GM21717 (cell line): ENCODE results near the gene KRTAP3-2.
"Not testable (repeated sequence)": the region's sequence is repeated elsewhere in the genome, so short reads cannot be mapped to it uniquely, and the experiment has no call there.

ENCODE experiments used
- ATAC-seq: cut with Tn5 transposase; IDR thresholded peaks from one replicate; pipeline ENCODE4 v1.9.1; 2021; ENCODE audit warnings: mild to moderate bottlenecking, moderate library complexity; ENCODE audit not compliant: unreplicated experiment

KRTAP3-2 gene

DNA sequence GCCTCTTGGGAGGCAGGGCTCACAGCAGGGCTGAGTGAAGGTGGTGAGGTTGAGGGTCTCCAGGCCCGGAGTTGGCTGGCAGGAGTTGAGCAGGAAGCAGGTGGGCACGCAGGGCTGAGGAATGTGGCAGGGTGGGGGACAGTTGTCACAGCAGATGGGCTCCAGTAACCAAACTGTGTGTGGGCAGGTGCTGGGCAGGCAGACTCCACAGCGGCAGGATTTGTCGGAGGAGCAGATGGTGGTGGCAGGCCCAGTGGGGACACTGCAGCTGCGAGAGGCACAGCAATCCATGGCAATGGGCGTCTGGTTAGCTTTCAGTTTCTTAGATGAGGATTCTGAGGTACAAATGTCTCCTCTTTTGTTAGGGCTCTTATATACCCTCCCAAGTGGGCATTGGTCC is at the start of gene KRTAP3-2:
TSS of gene KRTAP3-2 (minus strand) at position 344 of the 400 bp plus-strand sequence. CDS start at position 291, 53 bp downstream.
- not testable (repeated sequence) for ATAC-seq

- no peak for ATAC-seq
These were observed 49.4 kb upstream of the KRTAP3-2 start for GRCh38 chr17:41049110-41049509.

DNA sequence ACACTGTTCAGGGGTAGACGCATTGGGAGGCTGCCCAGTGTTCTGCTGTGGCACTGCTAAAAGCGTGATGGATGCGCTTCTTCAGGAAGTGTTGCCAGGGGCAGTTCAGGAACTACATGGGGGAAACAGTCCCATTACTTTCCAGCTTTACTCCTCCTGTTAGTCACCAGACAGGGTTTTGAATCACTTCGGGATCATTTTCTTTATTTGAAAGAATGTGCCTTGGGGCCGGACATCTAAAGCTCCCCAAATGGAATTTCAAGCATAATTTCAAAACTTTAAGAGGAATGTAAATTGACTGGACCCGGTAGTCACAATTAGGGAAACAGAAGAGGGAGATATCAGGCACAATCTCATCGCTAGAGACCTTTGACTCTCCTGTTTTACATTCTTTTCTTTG is 48.7 kb upstream of the KRTAP3-2 start:
- no peak for ATAC-seq

- not testable (repeated sequence) for ATAC-seq
These were observed 47.2 kb upstream of the KRTAP3-2 start, which contains the start of gene KRTAP2-1 for GRCh38 chr17:41046735-41047465. Gene KRTAP2-1 (minus strand): TSS chr17:41047316. CDS start chr17:41047267, 49 bp downstream.

- no peak for ATAC-seq
These were observed 43.2 kb upstream of the KRTAP3-2 start for GRCh38 chr17:41042953-41043352.

- not testable (repeated sequence) for ATAC-seq
These were observed 41.3 kb upstream of the KRTAP3-2 start, which contains the start of gene KRTAP1-1 for GRCh38 chr17:41040783-41041571. Gene KRTAP1-1 (minus strand): TSS chr17:41041450. CDS start chr17:41041397, 53 bp downstream.

DNA sequence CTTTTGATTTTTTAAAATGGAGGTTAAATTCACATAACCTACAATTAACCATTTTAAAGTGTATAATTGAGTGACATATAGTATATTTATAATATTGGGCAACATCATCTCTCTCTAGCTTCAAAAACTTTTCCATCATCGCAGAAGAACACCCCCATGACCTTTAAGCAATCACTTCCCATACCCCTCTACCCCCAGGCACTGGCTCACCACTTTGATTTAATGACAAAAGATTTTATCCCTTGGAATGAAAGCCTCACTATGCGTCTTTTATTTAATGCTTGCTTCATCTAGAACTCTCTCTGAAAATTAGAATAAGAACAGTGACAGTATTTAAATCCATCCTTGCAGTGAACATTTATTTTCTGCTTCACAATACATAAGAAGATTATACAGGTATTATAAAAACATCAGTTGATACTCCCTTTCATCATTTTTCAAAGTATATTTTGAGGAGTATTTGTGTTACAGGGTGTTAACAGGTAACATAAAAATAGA is 38.2 kb upstream of the KRTAP3-2 start:
- no peak for ATAC-seq

DNA sequence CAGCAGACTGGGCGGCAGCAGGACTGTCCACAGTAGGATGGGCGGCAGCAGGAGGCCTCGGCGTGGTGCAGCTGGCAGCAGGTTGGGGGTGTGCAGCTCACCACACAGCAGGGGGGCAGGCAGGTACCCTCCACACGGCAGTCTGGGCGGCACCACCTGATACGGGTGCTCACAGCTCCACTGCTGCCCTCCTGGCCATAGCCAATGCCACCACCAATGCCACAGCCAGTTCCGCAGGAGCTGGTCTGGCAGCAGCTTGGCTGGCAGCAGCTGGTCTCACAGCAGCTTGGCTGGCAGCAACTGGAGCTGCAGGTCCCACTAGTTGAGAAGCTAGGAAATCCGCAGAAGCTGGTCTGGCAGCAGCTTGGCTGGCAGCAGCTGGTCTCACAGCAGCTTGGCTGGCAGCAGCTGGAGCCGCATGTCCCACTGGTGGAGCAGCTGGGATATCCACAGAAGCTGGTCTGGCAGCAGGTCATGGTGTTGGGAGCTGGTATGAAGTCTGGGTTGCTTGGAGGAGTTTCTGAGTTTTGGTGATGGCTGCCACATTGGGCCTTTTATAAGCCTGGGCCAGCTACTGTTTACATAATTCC is 34.7 kb upstream of the KRTAP3-2 start, which contains the start of gene KRTAP1-3:
TSS of gene KRTAP1-3 (minus strand) at position 529 of the 590 bp plus-strand sequence. CDS start at position 476, 53 bp downstream.
- ATAC-seq = not testable (repeated sequence)

DNA sequence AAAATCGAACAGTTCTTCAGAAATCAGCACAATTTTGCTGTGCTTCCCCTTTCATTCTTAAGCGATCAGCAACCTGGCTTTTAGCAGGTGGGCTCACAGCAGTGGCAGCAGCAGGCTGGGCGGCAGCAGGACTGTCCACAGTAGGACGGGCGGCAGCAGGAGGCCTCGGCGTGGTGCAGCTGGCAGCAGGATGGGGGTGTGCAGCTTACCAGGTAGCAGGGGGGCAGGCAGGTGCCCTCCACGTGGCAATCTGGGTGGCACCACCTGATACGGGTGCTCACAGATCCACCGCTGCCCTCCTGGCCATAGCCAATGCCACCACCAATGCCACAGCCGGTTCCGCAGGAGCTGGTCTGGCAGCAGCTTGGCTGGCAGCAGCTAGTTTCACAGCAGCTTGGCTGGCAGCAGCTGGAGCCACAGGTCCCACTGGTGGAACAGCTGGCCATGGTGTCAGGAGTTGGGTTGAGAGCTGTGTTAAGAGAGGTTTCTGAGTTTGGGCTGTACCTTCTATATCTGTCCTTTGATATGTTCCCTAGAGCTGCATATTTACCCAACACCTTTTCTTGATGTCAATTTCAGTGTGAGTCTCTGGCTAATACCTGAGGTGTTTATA is 30.0 kb upstream of the KRTAP3-2 start, which contains the start of gene KRTAP1-4:
TSS of gene KRTAP1-4 (minus strand) at position 563 of the 613 bp plus-strand sequence. CDS start at position 446, 117 bp downstream.
- ATAC-seq = no peak

DNA sequence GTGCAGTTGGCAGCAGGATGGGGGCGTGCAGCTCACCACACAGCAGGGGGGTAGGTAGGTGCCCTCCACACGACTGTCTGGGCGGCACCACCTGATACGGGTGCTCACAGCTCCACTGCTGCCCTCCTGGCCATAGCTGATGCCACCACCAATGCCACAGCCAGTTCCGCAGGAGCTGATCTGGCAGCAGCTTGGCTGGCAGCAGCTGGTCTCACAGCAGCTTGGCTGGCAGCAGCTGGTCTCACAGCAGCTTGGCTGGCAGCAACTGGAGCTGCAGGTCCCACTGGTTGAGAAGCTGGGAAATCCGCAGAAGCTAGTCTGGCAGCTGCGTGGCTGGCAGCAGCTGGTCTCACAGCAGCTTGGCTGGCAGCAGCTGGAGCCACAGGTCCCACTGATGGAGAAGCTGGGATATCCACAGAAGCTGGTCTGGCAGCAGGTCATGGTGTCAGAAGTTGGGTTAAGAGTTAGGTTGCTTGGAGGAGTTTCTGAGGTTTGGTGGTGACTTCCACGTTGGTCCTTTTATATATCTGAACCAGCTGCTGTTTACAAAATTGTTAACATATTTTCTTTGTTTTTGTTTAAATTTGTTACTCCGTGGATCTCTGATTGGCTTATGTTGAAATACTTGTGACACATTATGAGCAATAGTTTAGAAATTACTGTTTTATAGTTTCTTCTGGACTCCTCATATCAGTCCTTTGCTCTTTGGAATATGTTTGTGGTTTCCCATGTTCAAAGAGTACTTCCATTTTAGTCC is 27.2 kb upstream of the KRTAP3-2 start, which contains the start of gene KRTAP1-5:
TSS of gene KRTAP1-5 (minus strand) at position 494 of the 757 bp plus-strand sequence. CDS start at position 441, 53 bp downstream.
- no peak for ATAC-seq

DNA sequence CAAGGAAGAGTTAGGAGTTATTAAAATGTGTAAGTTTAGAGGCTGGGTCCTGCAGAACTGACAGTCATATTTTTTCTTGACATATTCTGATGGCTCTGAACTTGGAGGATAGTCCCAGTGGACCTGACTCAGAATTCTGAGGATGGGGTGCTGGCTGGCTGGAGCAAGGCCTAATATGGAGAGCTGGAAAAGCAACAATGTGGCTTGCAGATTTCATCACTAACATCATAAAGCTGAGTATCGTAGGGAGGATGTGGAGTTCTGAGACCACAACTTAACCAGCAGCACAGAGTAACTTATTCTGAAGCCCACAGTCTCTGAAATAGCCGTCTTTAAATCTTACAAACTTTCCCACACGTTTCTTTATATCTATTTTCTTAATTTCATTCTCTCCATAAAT is 25.0 kb upstream of the KRTAP3-2 start:
- no peak for ATAC-seq

- no peak for ATAC-seq
These were observed 20.6 kb upstream of the KRTAP3-2 start for GRCh38 chr17:41020336-41020735.

DNA sequence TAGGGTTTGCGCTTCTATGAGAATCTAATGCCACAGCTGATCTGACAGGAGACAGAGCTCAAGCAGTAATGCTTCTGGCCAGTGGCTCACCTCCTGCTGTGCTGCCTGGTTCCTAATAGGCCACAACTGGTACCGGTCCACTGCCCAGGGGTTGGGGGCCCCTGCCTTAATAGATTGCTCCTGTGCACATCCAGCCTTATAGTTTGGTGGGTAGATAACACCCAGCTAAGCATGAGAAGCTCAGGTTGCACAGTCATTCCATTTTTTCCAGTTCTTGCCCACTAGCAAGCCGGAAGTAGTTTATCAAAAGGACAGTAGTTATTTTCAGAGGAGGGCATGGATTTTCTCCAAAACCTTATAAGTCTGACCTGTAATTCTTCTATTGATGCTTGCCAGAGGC is 19.7 kb upstream of the KRTAP3-2 start:
- no peak for ATAC-seq

- no peak for ATAC-seq
These were observed 18.8 kb upstream of the KRTAP3-2 start for GRCh38 chr17:41018541-41018940.

DNA sequence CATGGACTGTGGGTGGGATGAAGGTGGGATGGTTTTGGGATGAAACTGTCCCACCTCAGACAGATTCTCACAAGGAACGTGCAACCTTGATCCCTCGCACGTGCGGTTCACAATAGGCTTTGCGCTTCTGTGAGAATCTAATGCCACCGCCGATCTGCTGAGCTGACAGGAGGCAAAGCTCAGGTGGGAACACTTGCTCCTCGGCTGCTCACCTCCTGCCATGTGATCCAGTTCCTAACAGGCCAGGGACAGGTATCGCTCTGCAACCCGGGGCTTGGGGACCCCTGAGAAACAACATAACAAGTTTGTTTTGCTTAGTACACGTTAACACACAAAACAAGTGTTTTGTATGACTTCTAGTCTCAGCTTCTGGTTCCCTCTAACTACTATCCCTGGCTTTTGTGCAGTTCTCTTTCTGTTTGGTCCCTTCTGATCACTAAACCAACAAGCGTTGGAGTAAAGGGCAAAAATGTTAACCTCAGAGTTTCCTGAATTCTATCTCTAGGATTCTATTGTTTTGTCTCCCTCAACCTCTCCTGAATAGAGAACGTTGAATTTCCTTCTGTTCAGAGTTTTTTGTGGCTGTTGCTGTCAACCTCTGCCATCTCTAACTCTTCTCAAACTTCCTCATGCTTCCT is 17.0 kb upstream of the KRTAP3-2 start:
- ATAC-seq = no peak

- no peak for ATAC-seq
These were observed 15.7 kb upstream of the KRTAP3-2 start for GRCh38 chr17:41015454-41015853.

DNA sequence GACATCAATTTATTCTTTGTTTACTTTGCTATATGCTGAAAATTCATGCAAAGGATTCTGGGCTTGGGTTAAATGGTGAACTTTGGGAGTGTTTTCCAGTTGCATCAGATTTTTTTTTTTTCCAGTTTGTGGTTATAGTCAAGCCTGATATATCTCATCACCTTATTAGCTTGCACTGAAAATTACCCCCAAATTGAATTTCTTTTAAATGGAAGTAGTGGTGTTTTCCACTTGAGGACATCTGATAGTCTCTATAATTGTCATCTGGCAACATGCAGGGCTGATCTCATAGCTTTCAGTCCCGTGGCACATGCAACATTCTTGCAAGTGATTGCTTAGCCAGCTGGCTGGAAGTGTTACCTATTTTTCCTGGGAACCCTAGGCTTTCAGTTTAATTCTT is 13.9 kb upstream of the KRTAP3-2 start:
- ATAC-seq = no peak

GRCh38 chr17:41013181-41013580 is 13.5 kb upstream of the KRTAP3-2 start:
- no peak for ATAC-seq
